Tracheal epithelial cell (primary cell): ENCODE data around the gene PRRT3. TPM values are rescaled to one million over a fixed set of nuclear protein-coding genes. Genes with fewer than 3 reads are reported as not detected.

ENCODE experiments used
- total RNA-seq: library from RNA; depleted of rRNA; stranded (reverse); fragments of >200 nt; gene quantifications from 2 replicates; pipeline ENCODE4 v1.2.1, GENCODE V29; 2014

The PRRT3 gene
- total RNA-seq: 0.72 and 1.7 TPM in 2 replicates

GRCh38 chr3:9951962-9952805, at the start of gene PRRT3:
Gene PRRT3, minus strand, starts transcription at chr3:9952408. Its CDS starts 2,293 bp downstream, at chr3:9950115.

GRCh38 chr3:9933561-9934234, 18.5 kb downstream of the PRRT3 start, which contains the start of gene CRELD1:
Gene CRELD1, plus strand, starts transcription at chr3:9933834. Its CDS starts 605 bp downstream, at chr3:9934439.

GRCh38 chr3:9916734-9917680, 35.2 kb downstream of the PRRT3 start, which contains the start of gene IL17RC:
Gene IL17RC, plus strand, starts transcription at chr3:9917098. Its CDS starts 218 bp downstream, at chr3:9917316.

GRCh38 chr3:9902372-9903237, 49.6 kb downstream of the PRRT3 start, which contains the start of gene IL17RE:
Gene IL17RE, plus strand, starts transcription at chr3:9902848. Its CDS starts 85 bp downstream, at chr3:9902933.

Other genes starting within 250 kb of the PRRT3 start
- not detected in 2 replicates for gene CPNE9, start 248.6 kb downstream of the PRRT3 start, total RNA-seq
- gene BRPF1, start 220.7 kb downstream of the PRRT3 start, total RNA-seq: 10.7 and 14.5 TPM in 2 replicates
- 13.5 and 21.1 TPM in 2 replicates for gene OGG1, start 202.5 kb downstream of the PRRT3 start, total RNA-seq
- 8.3 and 15.9 TPM in 2 replicates for gene CAMK1, start 182.5 kb downstream of the PRRT3 start, total RNA-seq
- gene TADA3, start 159.9 kb downstream of the PRRT3 start, total RNA-seq: 50.9 and 57.6 TPM in 2 replicates
- 134 and 339 TPM in 2 replicates for gene ARPC4, start 159.3 kb downstream of the PRRT3 start, total RNA-seq
- gene TTLL3, start 142.1 kb downstream of the PRRT3 start, total RNA-seq: 6.0 and 10.6 TPM in 2 replicates
- 24.8 and 32.2 TPM in 2 replicates for gene RPUSD3, start 108.4 kb downstream of the PRRT3 start, total RNA-seq
- not detected in 2 replicates for gene CIDEC, start 72.2 kb downstream of the PRRT3 start, total RNA-seq
- 24.8 and 28.1 TPM in 2 replicates for gene JAGN1, start 61.8 kb downstream of the PRRT3 start, total RNA-seq
- 2.6 and 2.7 TPM in 2 replicates for gene IL17RE, start 49.6 kb downstream of the PRRT3 start, total RNA-seq
- 23.6 and 46.9 TPM in 2 replicates for gene IL17RC, start 35.3 kb downstream of the PRRT3 start, total RNA-seq
- gene CRELD1, start 18.6 kb downstream of the PRRT3 start, total RNA-seq: 19.4 and 30.8 TPM in 2 replicates
- 39.3 and 48.4 TPM in 2 replicates for gene EMC3, start 34.4 kb upstream of the PRRT3 start, total RNA-seq
- gene FANCD2, start 74.0 kb upstream of the PRRT3 start, total RNA-seq: 5.1 and 9.9 TPM in 2 replicates
- not detected in 2 replicates for gene FANCD2OS, start 155.8 kb upstream of the PRRT3 start, total RNA-seq
- gene BRK1, start 163.3 kb upstream of the PRRT3 start, total RNA-seq: 104 and 115 TPM in 2 replicates
- 41.1 and 48.7 TPM in 2 replicates for gene VHL, start 189.4 kb upstream of the PRRT3 start, total RNA-seq
- gene IRAK2, start 212.5 kb upstream of the PRRT3 start, total RNA-seq: 4.7 and 40.7 TPM in 2 replicates